Sigmoid colon (tissue), 7 donors: Measurements from ENCODE around the gene CCDC146. TPM values are rescaled to one million over a fixed set of nuclear protein-coding genes. Genes with fewer than 3 reads are reported as not detected.

Experiments
- DNase-seq: peaks from one replicate; pipeline ENCODE4 v3.0.0-alpha.2; 2019
- H3K27ac ChIP-seq, 4 donors: fragments of 200-600 bp; sonication (generic); one replicate each; pipeline ENCODE4 v1.5.1; 2016 to 2019; ENCODE audit warnings: mild to moderate bottlenecking in 1 of 4
- H3K27me3 ChIP-seq, 3 donors: fragments of 200-600 bp; sonication (generic); one replicate each; pipeline ENCODE4 v1.5.1; 2019; ENCODE audit warnings: mild to moderate bottlenecking in 1 of 3
- H3K36me3 ChIP-seq, 4 donors: fragments of 200-600 bp; sonication (generic); one replicate each; pipeline ENCODE4 v1.5.1; 2016 to 2019
- H3K4me1 ChIP-seq, 4 donors: fragments of 200-600 bp; sonication (generic); one replicate each; pipeline ENCODE4 v1.5.1; 2017 to 2019
- H3K4me3 ChIP-seq, 4 donors: fragments of 200-600 bp; sonication (generic); one replicate each; pipeline ENCODE4 v1.5.1; 2017 to 2019; ENCODE audit warnings: mild to moderate bottlenecking in 2 of 4, moderate library complexity in 1 of 4
- H3K9me3 ChIP-seq, 4 donors: fragments of 200-600 bp in 3 of 4; sonication (generic) in 3 of 4; one replicate each; pipeline versions ENCODE4 v1.5.1 to v1.6.1; 2013 to 2019
- EP300 ChIP-seq, 4 donors: sonication (generic); formaldehyde crosslinking; IDR thresholded peaks; one replicate each; pipeline ENCODE4 v1.6.1; 2017; ENCODE audit warnings: antibody characterized with exemption in 4 of 4
- POLR2A ChIP-seq, 2 donors: fragments of 450-650 bp; IDR thresholded peaks; one replicate each; pipeline ENCODE4 v1.6.1; 2016; ENCODE audit warnings: antibody characterized with exemption in 2 of 2, mild to moderate bottlenecking in 2 of 2, moderate library complexity in 2 of 2
- POLR2AphosphoS5 ChIP-seq, 4 donors: sonication (generic); formaldehyde crosslinking; IDR thresholded peaks; one replicate each; pipeline ENCODE4 v1.6.1; 2017; ENCODE audit warnings: antibody characterized with exemption in 4 of 4
- WGBS, 2 donors: extraction: QIAGEN DNeasy Blood & Tissue Kit; methylation state at CpG; one replicate each; pipeline ENCODE4 v1.1.7; 2013; 5-methylcytosine and 5-hydroxymethylcytosine counted together
- intact Hi-C: fragments of 100-400 bp; cut with DNase I; formaldehyde crosslinking; loops from one replicate; pipeline ENCODE4 v1.15.1; 2023
- polyA plus RNA-seq, 3 donors: library from polyadenylated mRNA; stranded (reverse); fragments of 200-250 nt; gene quantifications; one replicate each; pipeline ENCODE4 v1.2.3, GENCODE V29; 2013
- total RNA-seq, 4 donors: library from RNA; depleted of rRNA; stranded (reverse); fragments of >200 nt; gene quantifications; one replicate each; pipeline ENCODE4 v1.1.0, GENCODE V29; 2016
- TF ChIP-seq, protein P1 (sequence below), 4 experiments: fragments of 450-650 bp in 3 of 4; fragments of 200-600 bp in 1 of 4; IDR thresholded peaks; one replicate each; pipeline ENCODE4 v1.5.1; 2016 to 2019; ENCODE audit warnings: antibody characterized with exemption in 4 of 4, mild to moderate bottlenecking in 3 of 4, moderate library complexity in 2 of 4
- donor health status: healthy with polysubstance abuse.
- donor health status: Bipolar disorder and iron deficiency.
- donor health status: healthy.

The CCDC146 gene
- total and polyA plus RNA-seq, 7 donors: 2.3 to 45.7 (median 18.4) TPM

DNA sequence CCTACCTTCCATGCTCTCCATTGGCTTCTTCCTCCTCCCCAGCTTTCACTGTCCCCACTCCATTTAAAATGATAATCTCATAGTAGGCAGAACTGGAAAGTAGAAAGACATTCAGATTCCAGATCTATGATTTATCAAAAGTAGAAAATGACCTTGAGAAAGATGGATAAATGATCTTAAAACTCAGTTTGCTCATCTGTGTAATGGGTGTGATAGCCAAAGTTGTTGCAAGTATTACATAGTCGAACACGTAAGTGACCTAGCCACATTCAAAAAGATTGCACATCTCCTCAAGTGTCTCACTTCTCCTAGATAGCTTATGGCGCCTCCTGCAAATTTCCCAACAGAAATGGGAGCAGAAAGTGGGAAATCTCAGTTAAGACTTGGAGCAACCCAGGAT is 167.0 kb downstream of the CCDC146 start:
- Histone ChIP-seq H3K4me3 (no peak overlapping the region), H3K4me1 (peaks cover 0 to 46% (median 23%) of the 10 kb centered on the region in 4 donors), H3K27me3 (no peaks in the 10 kb centered on the region), H3K9me3 (no peaks in the 10 kb centered on the region), H3K36me3 (peaks cover 0 to 27% (median 2%) of the 10 kb centered on the region in 4 donors), H3K27ac (peak overlapping the region in 2 of 4 donors; percentile 11 to 26)
- DNase-seq: no peak
- intact Hi-C loops: no loop called here
- TF ChIP-seq POLR2AphosphoS5 (IDR thresholded peaks at IDR 0.05) (no peak), EP300 (IDR thresholded peaks at IDR 0.05) (no peak), POLR2A (IDR thresholded peaks at IDR 0.05) (no peak)
- TF ChIP-seq, protein P1, sequence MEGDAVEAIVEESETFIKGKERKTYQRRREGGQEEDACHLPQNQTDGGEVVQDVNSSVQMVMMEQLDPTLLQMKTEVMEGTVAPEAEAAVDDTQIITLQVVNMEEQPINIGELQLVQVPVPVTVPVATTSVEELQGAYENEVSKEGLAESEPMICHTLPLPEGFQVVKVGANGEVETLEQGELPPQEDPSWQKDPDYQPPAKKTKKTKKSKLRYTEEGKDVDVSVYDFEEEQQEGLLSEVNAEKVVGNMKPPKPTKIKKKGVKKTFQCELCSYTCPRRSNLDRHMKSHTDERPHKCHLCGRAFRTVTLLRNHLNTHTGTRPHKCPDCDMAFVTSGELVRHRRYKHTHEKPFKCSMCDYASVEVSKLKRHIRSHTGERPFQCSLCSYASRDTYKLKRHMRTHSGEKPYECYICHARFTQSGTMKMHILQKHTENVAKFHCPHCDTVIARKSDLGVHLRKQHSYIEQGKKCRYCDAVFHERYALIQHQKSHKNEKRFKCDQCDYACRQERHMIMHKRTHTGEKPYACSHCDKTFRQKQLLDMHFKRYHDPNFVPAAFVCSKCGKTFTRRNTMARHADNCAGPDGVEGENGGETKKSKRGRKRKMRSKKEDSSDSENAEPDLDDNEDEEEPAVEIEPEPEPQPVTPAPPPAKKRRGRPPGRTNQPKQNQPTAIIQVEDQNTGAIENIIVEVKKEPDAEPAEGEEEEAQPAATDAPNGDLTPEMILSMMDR (IDR thresholded peaks at IDR 0.05): no peak
- 96% methylated on average over 3 of the region's 3 CpGs for WGBS, 2 donors

DNA sequence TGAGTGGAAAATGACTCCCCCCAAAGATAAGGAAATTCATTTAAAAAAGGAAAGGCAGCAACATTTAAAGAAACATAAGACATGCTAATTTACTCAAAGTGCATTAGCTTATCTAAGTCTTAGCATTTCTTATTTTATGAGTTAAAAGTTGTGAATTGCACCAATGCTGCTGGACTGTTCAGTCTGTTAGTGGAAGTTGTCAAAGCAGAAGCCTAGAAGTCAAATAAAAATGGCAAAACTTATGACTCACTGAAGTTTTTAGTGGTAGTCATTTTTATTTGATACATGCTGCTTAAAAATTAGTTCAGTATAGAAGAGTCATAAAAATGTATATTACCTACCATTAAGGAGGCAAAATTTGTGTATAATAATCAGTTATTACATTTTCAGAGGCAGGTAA is 168.0 kb downstream of the CCDC146 start:
- Histone ChIP-seq H3K9me3 (no peaks in the 10 kb centered on the region), H3K36me3 (peaks cover 0 to 27% (median 2%) of the 10 kb centered on the region in 4 donors), H3K4me1 (peaks cover 0 to 41% (median 25%) of the 10 kb centered on the region in 4 donors), H3K4me3 (no peak overlapping the region), H3K27me3 (no peaks in the 10 kb centered on the region), H3K27ac (no peak overlapping the region)
- TF ChIP-seq POLR2A (IDR thresholded peaks at IDR 0.05) (no peak), POLR2AphosphoS5 (IDR thresholded peaks at IDR 0.05) (no peak), EP300 (IDR thresholded peaks at IDR 0.05) (no peak)
- TF ChIP-seq, protein P1 (IDR thresholded peaks at IDR 0.05): no peak
- DNase-seq: no peak
- intact Hi-C loops: no loop called here

DNA sequence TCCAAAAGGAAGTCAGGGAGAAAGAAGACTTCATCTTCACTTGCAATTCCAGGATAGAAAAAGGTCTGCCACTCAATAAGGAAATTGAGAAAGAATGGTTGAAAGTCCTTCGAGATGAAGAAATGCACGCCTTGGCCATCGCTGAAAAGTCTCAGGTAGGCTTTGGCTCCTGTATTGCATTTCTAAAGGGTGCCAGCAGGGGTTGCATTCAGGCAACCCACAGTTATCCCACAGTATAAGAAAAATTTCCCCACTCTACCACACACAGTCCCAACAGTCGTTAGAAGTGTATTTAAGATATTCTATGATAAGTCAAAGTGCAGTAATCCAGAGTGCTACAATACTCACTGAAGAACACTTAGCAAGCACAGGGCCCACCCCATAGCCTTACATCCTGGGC is 170.6 kb downstream of the CCDC146 start:
- Histone ChIP-seq H3K4me3 (no peak overlapping the region), H3K36me3 (peaks cover 0 to 20% (median 4%) of the 10 kb centered on the region in 4 donors), H3K27ac (no peak overlapping the region), H3K9me3 (no peaks in the 10 kb centered on the region), H3K27me3 (no peaks in the 10 kb centered on the region), H3K4me1 (peaks cover 0 to 23% (median 19%) of the 10 kb centered on the region in 4 donors)
- WGBS, 2 donors: 78 to 90% methylated on average over 4 of the region's 4 CpGs
- DNase-seq: no peak
- TF ChIP-seq POLR2AphosphoS5 (IDR thresholded peaks at IDR 0.05) (no peak), EP300 (IDR thresholded peaks at IDR 0.05) (no peak), POLR2A (IDR thresholded peaks at IDR 0.05) (no peak)
- TF ChIP-seq, protein P1 (IDR thresholded peaks at IDR 0.05): no peak
- intact Hi-C loops: no loop called here

DNA sequence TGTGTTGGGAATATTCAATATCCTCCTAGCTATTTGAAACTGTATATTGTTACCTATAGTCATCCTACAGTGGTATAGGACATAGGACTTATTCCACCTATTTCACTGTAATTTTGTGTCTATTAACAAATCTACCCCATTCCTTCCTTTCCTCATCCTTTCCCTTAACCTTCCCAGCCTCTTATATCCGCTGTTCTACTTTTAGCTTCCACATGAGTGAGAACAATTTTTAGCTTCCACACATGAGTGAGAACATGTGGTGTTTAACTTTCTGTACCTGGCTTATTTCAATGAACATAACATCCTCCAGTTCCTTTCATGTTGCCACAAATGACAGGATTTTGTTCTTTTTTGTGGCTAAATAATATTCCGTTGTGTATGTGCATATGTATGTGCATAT is 173.1 kb downstream of the CCDC146 start:
- DNase-seq: no peak
- Histone ChIP-seq H3K4me1 (peaks cover 0 to 14% (median 9%) of the 10 kb centered on the region in 4 donors), H3K9me3 (no peaks in the 10 kb centered on the region), H3K4me3 (no peak overlapping the region), H3K36me3 (peaks cover 0 to 7% (median 4%) of the 10 kb centered on the region in 4 donors), H3K27me3 (no peaks in the 10 kb centered on the region), H3K27ac (no peak overlapping the region)
- TF ChIP-seq, protein P1 (IDR thresholded peaks at IDR 0.05): no peak
- TF ChIP-seq POLR2AphosphoS5 (IDR thresholded peaks at IDR 0.05) (no peak), EP300 (IDR thresholded peaks at IDR 0.05) (no peak), POLR2A (IDR thresholded peaks at IDR 0.05) (no peak)
- WGBS, 2 donors: 86 to 96% methylated on average over 2 of the region's 2 CpGs
- intact Hi-C loops: no loop called here
